GM23248 (cell line): Measurements from ENCODE around the gene CALM1. TPM values are rescaled to one million over a fixed set of nuclear protein-coding genes. Genes with fewer than 3 reads are reported as not detected.

Experiments used
- DNase-seq: peaks from one replicate; pipeline ENCODE4 v3.0.0-alpha.2; 2015
- H2AFZ ChIP-seq: fragments of 200-600 bp; sonication (generic); 2 replicates; pipeline ENCODE4 v1.6.1; 2016; ENCODE audit warnings: antibody characterized with exemption
- H3F3A ChIP-seq: fragments of 200-600 bp; sonication (generic); 2 replicates; pipeline ENCODE4 v1.6.1; 2016; ENCODE audit warnings: mild to moderate bottlenecking, antibody characterized with exemption, mixed run types; ENCODE audit not compliant: insufficient read depth
- H3K27ac ChIP-seq: fragments of 200-600 bp; sonication (generic); 2 replicates; pipeline ENCODE4 v1.5.1; 2016; ENCODE audit warnings: mild to moderate bottlenecking
- H3K27me3 ChIP-seq: fragments of 200-600 bp; sonication (generic); replicated peaks from 2 replicates; pipeline ENCODE4 v1.6.1; 2016; ENCODE audit warnings: mild to moderate bottlenecking; ENCODE audit not compliant: insufficient read depth
- H3K36me3 ChIP-seq: fragments of 200-600 bp; sonication (generic); 2 replicates; pipeline ENCODE4 v1.6.1; 2016; ENCODE audit warnings: low read depth, mild to moderate bottlenecking
- H3K4me1 ChIP-seq: fragments of 200-600 bp; sonication (generic); 2 replicates; pipeline ENCODE4 v1.6.1; 2016; ENCODE audit warnings: mild to moderate bottlenecking; ENCODE audit not compliant: insufficient read depth
- H3K4me2 ChIP-seq: fragments of 200-600 bp; sonication (generic); one replicate; pipeline ENCODE4 v1.6.1; 2016; ENCODE audit warnings: mild to moderate bottlenecking; ENCODE audit not compliant: unreplicated experiment
- H3K4me3 ChIP-seq: fragments of 200-600 bp; sonication (generic); 2 replicates; pipeline ENCODE4 v1.5.1; 2016; ENCODE audit warnings: mild to moderate bottlenecking
- H3K79me2 ChIP-seq: fragments of 200-600 bp; sonication (generic); 2 replicates; pipeline ENCODE4 v1.6.1; 2016; ENCODE audit warnings: mild to moderate bottlenecking; ENCODE audit not compliant: insufficient read depth
- H3K9ac ChIP-seq: fragments of 200-600 bp; sonication (generic); 2 replicates; pipeline ENCODE4 v1.6.1; 2016; ENCODE audit warnings: mild to moderate bottlenecking
- H3K9me2 ChIP-seq: fragments of 200-600 bp; sonication (generic); 2 replicates; pipeline ENCODE4 v1.6.1; 2016; ENCODE audit warnings: mixed run types, mild to moderate bottlenecking, moderate library complexity; ENCODE audit not compliant: insufficient read depth
- H3K9me3 ChIP-seq: fragments of 200-600 bp; sonication (generic); one replicate; pipeline ENCODE4 v1.6.1; 2017; ENCODE audit warnings: low read depth
- H4K20me1 ChIP-seq: fragments of 200-600 bp; sonication (generic); 2 replicates; pipeline ENCODE4 v1.6.0; 2016; ENCODE audit not compliant: insufficient read depth
- EZH2 ChIP-seq: fragments of 200-600 bp; sonication (generic); IDR thresholded peaks from 2 replicates; pipeline ENCODE4 v1.6.1; 2018; ENCODE audit warnings: antibody characterized with exemption, mild to moderate bottlenecking; ENCODE audit not compliant: insufficient read depth, poor library complexity, severe bottlenecking
- EZH2phosphoT487 ChIP-seq: fragments of 200-600 bp; sonication (generic); IDR thresholded peaks from 2 replicates; pipeline ENCODE4 v1.6.1; 2018; ENCODE audit warnings: antibody characterized with exemption, moderate library complexity, mild to moderate bottlenecking, low read depth; ENCODE audit not compliant: insufficient read depth
- WGBS, 2 experiments: methylation state at CpG; one replicate each; pipeline ENCODE4 v1.1.6; 2015 to 2017; ENCODE audit warnings: low lambda C conversion rate in 2 of 2, low coverage in 1 of 2; ENCODE audit errors: missing lambda C conversion rate in 2 of 2; 5-methylcytosine and 5-hydroxymethylcytosine counted together
- in situ Hi-C: fragments of 300-500 bp; cut with MboI; formaldehyde crosslinking; loops from 2 replicates; pipeline ENCODE4 v1.15.0; 2020
- polyA plus RNA-seq: library from polyadenylated mRNA; unstranded; fragments of >200 nt; fragmentation: Nextera tagmentation; extraction: Ambion mirVana; gene quantifications from 2 replicates; pipeline ENCODE4 v1.2.1, GENCODE V29; 2016
- total RNA-seq: library from RNA; depleted of rRNA; stranded (reverse); fragments of >200 nt; shearing (Covaris generic); gene quantifications from 2 replicates; pipeline ENCODE4 v1.2.3, GENCODE V29; 2014

CALM1 gene
- total and polyA plus RNA-seq, 2 experiments from 2014 or later: 281 to 782 TPM

- Histone ChIP-seq H3K4me2 (no peak overlapping the region), H3K4me3 (0 out of 2 replicates have a peak overlapping the region, but pooled peaks have one; percentile 18), H3K79me2 (peaks cover 14% of the 10 kb centered on the region), H3K9ac (0 out of 2 replicates have a peak overlapping the region, but pooled peaks have one; percentile 3), H3K36me3 (peaks cover 36% of the 10 kb centered on the region), H2AFZ (peak overlapping the region; percentile 11; the same call in 1 of the 2 replicates), H4K20me1 (no peaks in the 10 kb centered on the region), H3K4me1 (peaks cover 16% of the 10 kb centered on the region), H3K9me2 (no peaks in the 10 kb centered on the region), H3F3A (peaks cover 59% of the 10 kb centered on the region), H3K27ac (peak overlapping the region; percentile 67), H3K27me3 (no peaks in the 10 kb centered on the region), H3K9me3 (no peaks in the 10 kb centered on the region)
- WGBS, 2 experiments: 86% methylated on average over 6 of the region's 6 CpGs
- TF ChIP-seq EZH2: no peak
- TF ChIP-seq EZH2phosphoT487: no peak
- DNase-seq: peak; percentile 21
- in situ Hi-C loops: no loop called here
These were observed 11.9 kb downstream of the CALM1 start for GRCh38 chr14:90408713-90409112.

DNA sequence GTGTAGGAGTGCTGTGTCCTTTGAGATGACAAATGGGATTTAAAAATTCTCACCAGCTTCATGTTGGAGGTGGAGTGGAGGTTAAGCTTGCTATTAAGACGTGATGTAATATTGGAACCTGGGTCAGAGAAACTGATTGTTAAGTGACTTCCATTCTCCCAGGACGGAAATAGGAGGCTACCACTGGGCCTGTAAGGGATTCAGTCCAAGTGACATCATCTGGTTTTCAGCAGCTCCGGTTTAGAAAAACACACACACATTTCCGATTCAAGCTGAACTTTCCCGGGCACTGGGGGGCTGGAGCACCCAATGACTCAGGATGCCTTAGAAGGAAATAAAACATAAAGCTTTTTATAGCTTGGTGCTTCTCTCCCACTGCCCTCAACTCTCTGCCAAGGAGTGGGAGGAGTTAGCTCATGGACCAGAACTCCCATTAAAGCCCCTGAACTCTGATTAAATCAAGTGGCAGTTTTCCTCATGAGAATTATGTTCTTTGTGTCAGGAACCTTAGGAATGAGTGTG lies 12.4 kb downstream of the CALM1 start:
- H3K4me3 ChIP-seq: 0 out of 2 replicates have a peak overlapping the region, but pooled peaks have one; percentile 18
- TF ChIP-seq EZH2 (no peak), EZH2phosphoT487 (no peak)
- in situ Hi-C loops: no loop called here
- peak overlapping the region; percentile 34 for H3K9ac ChIP-seq
- peak; percentile 95 for DNase-seq
- no peaks in the 10 kb centered on the region for H4K20me1 ChIP-seq
- no peaks in the 10 kb centered on the region for H3K9me3 ChIP-seq
- H3K4me1 ChIP-seq: peaks cover 16% of the 10 kb centered on the region
- H3K79me2 ChIP-seq: peaks cover 9% of the 10 kb centered on the region
- 0 to 2% methylated on average over 5 of the region's 5 CpGs for WGBS, 2 experiments
- H3K27ac ChIP-seq: peak overlapping the region; percentile 67
- no peaks in the 10 kb centered on the region for H3K27me3 ChIP-seq
- no peak overlapping the region for H3K4me2 ChIP-seq
- peaks cover 30% of the 10 kb centered on the region for H3K36me3 ChIP-seq
- no peaks in the 10 kb centered on the region for H3K9me2 ChIP-seq
- H3F3A ChIP-seq: peaks cover 53% of the 10 kb centered on the region
- H2AFZ ChIP-seq: peak overlapping the region; percentile 11; the same call in 1 of the 2 replicates

- no peaks in the 10 kb centered on the region for H4K20me1 ChIP-seq
- no peaks in the 10 kb centered on the region for H3K27me3 ChIP-seq
- in situ Hi-C loops: no loop called here
- H3K9me2 ChIP-seq: no peaks in the 10 kb centered on the region
- TF ChIP-seq EZH2phosphoT487 (no peak), EZH2 (no peak)
- no peaks in the 10 kb centered on the region for H3K79me2 ChIP-seq
- H3K4me1 ChIP-seq: peaks cover 16% of the 10 kb centered on the region
- no peak overlapping the region for H2AFZ ChIP-seq
- 83 to 90% methylated on average over 2 of the region's 2 CpGs for WGBS, 2 experiments
- no peaks in the 10 kb centered on the region for H3K9me3 ChIP-seq
- H3K36me3 ChIP-seq: peaks cover 9% of the 10 kb centered on the region; the same call in 1 of the 2 replicates
- H3F3A ChIP-seq: peaks cover 26% of the 10 kb centered on the region
- no peak overlapping the region for H3K4me3 ChIP-seq
- H3K9ac ChIP-seq: no peak overlapping the region
- H3K4me2 ChIP-seq: no peak overlapping the region
- DNase-seq: peak; percentile 32
- H3K27ac ChIP-seq: no peak overlapping the region
These were observed 15.2 kb downstream of the CALM1 start for GRCh38 chr14:90412058-90412457.

DNA sequence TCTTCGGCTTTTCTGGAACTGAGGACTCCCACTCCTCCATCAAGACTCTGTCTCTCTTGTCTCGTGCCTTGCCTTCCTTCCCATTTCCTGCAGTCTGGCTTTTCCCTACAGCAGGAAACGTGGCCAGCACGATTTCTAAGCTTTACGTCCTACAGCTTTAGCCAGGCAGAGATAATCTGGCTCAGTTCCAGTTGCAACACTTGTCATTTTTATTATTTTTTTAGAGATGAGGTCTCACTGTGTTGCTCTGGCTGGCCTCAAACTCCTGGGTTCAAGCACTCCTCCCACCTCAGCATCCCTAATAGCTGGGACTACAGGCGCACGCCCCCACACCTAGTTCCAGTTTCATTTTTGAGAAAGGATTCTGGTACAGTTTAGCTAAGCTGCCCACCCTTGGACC lies 19.9 kb downstream of the CALM1 start:
- WGBS, 2 experiments: 39% methylated on average over 7 of the region's 7 CpGs
- Histone ChIP-seq H3K4me1 (peaks cover 12% of the 10 kb centered on the region; the same call in 1 of the 2 replicates), H3K36me3 (no peaks in the 10 kb centered on the region), H4K20me1 (no peaks in the 10 kb centered on the region), H3K9me2 (no peaks in the 10 kb centered on the region), H3K79me2 (no peaks in the 10 kb centered on the region), H3F3A (peaks cover 4% of the 10 kb centered on the region; the same call in 1 of the 2 replicates), H3K27ac (no peak overlapping the region), H3K9ac (no peak overlapping the region), H3K27me3 (no peaks in the 10 kb centered on the region), H3K4me3 (no peak overlapping the region), H3K9me3 (no peaks in the 10 kb centered on the region), H3K4me2 (no peak overlapping the region), H2AFZ (no peak overlapping the region)
- no peak for DNase-seq
- in situ Hi-C loops: no loop called here
- TF ChIP-seq EZH2phosphoT487 (no peak), EZH2 (no peak)

GRCh38 chr14:90418053-90418452 lies 21.2 kb downstream of the CALM1 start:
- Histone ChIP-seq H3K9ac (no peak overlapping the region), H4K20me1 (no peaks in the 10 kb centered on the region), H2AFZ (no peak overlapping the region), H3K9me3 (no peaks in the 10 kb centered on the region), H3K79me2 (no peaks in the 10 kb centered on the region), H3F3A (peaks cover 4% of the 10 kb centered on the region; the same call in 1 of the 2 replicates), H3K4me1 (peaks cover 8% of the 10 kb centered on the region; the same call in 1 of the 2 replicates), H3K4me2 (no peak overlapping the region), H3K36me3 (no peaks in the 10 kb centered on the region), H3K9me2 (no peaks in the 10 kb centered on the region), H3K27ac (no peak overlapping the region), H3K27me3 (no peaks in the 10 kb centered on the region), H3K4me3 (no peak overlapping the region)
- no peak for TF ChIP-seq EZH2phosphoT487
- TF ChIP-seq EZH2: no peak
- in situ Hi-C loops: no loop called here
- no peak for DNase-seq
- 93 to 96% methylated on average over 2 of the region's 2 CpGs for WGBS, 2 experiments
